ENCODE measurements around the gene STRA6.

- TF ChIP-seq CTCF (IDR thresholded peaks at IDR 0.05) (no peak), POLR2A (IDR thresholded peaks at IDR 0.05) (no peak), POLR2AphosphoS5 (IDR thresholded peaks at IDR 0.05) (no peak), EP300 (IDR thresholded peaks at IDR 0.05) (no peak)
These were observed 9.1 kb upstream of the STRA6 start for GRCh38 chr15:74211656-74212055.
